WTC11 (cell line): ENCODE results near the gene INO80B. TPM values are rescaled to one million over a fixed set of nuclear protein-coding genes. Genes with fewer than 3 reads are reported as not detected.

Source experiments
- ATAC-seq: fragments of 200-7000 bp; cut with Tn5 transposase; 2 replicates; pipeline ENCODE4 v1.10.0; 2021; ENCODE audit warnings: mild to moderate bottlenecking, moderate library complexity
- CTCF ChIA-PET: fragments of 300-600 bp; sonication (Branson Sonifier 250); formaldehyde crosslinking; loops from one replicate; lab custom pipeline; 2021; ENCODE audit warnings: antibody characterized with exemption; lab: Charles Lee
- POLR2A ChIA-PET: fragments of 350-600 bp; sonication (Branson Sonifier 250); formaldehyde crosslinking; loops from one replicate; lab custom pipeline; 2021; ENCODE audit warnings: antibody characterized with exemption; lab: Charles Lee
- DNase-seq: peaks from one replicate; pipeline ENCODE4 v3.0.0; 2021; ENCODE audit warnings: low spot score
- H3K27ac Mint-ChIP-seq: 2 replicates; pipeline ENCODE4 v1.8.0; 2021; ENCODE audit warnings: mixed read lengths
- H3K27me3 Mint-ChIP-seq: 2 replicates; pipeline ENCODE4 v1.8.0; 2021; ENCODE audit warnings: low read depth, mild to moderate bottlenecking, moderate library complexity, mixed read lengths
- H3K36me3 Mint-ChIP-seq: 2 replicates; pipeline ENCODE4 v1.8.0; 2021; ENCODE audit warnings: mixed read lengths
- H3K4me1 Mint-ChIP-seq: 2 replicates; pipeline ENCODE4 v1.8.0; 2022; ENCODE audit warnings: mixed read lengths
- H3K4me3 Mint-ChIP-seq: 2 replicates; pipeline ENCODE4 v1.8.0; 2021; ENCODE audit warnings: mild to moderate bottlenecking, moderate library complexity, mixed read lengths
- H3K9me3 Mint-ChIP-seq: 2 replicates; pipeline ENCODE4 v1.8.0; 2021; ENCODE audit warnings: mixed read lengths
- ESRRA ChIP-seq: sonication (generic); formaldehyde crosslinking; IDR thresholded peaks from 2 replicates; pipeline ENCODE4 v1.8.1; 2022; ENCODE audit warnings: mild to moderate bottlenecking, missing genetic modification reagents, borderline replicate concordance
- FOXK1 ChIP-seq: sonication (generic); formaldehyde crosslinking; IDR thresholded peaks from 2 replicates; pipeline ENCODE4 v1.8.0; 2022; ENCODE audit warnings: mild to moderate bottlenecking, moderate library complexity, missing genetic modification reagents
- RELA ChIP-seq: sonication (generic); formaldehyde crosslinking; IDR thresholded peaks from 2 replicates; pipeline ENCODE4 v1.8.1; 2022; ENCODE audit warnings: missing genetic modification reagents, mild to moderate bottlenecking, borderline replicate concordance
- TCF7 ChIP-seq: sonication (generic); formaldehyde crosslinking; IDR thresholded peaks from 2 replicates; pipeline ENCODE4 v1.8.0; 2022; ENCODE audit warnings: mild to moderate bottlenecking, low read depth, missing genetic modification reagents, moderate library complexity
- ZBTB21 ChIP-seq: sonication (generic); formaldehyde crosslinking; IDR thresholded peaks from 2 replicates; pipeline ENCODE4 v1.8.1; 2023; ENCODE audit warnings: mild to moderate bottlenecking, missing genetic modification reagents, borderline replicate concordance
- total RNA-seq: library from RNA; stranded (reverse); gene quantifications from 3 replicates; pipeline ENCODE4 v1.2.3, GENCODE V29; 2021
- TF ChIP-seq, protein P1 (sequence below): sonication (generic); formaldehyde crosslinking; conservative IDR thresholded peaks from 2 replicates; pipeline ENCODE4 v1.8.1; 2022; ENCODE audit warnings: mild to moderate bottlenecking, missing genetic modification reagents
- TF ChIP-seq, protein P2 (sequence below): sonication (generic); formaldehyde crosslinking; IDR thresholded peaks from 2 replicates; pipeline ENCODE4 v1.8.0; 2022; ENCODE audit warnings: missing genetic modification reagents
- TF ChIP-seq, protein P3 (sequence below): fragments of 250-450 bp; sonication (Bioruptor Pico); conservative IDR thresholded peaks from 2 replicates; pipeline ENCODE4 v1.9.0; 2021; ENCODE audit warnings: mild to moderate bottlenecking
- TF ChIP-seq, protein P4 (sequence below): fragments of 200-600 bp; IDR thresholded peaks from 2 replicates; pipeline ENCODE4 v1.8.0; 2022; ENCODE audit warnings: antibody characterized with exemption
- TF ChIP-seq, protein P5 (sequence below): sonication (generic); formaldehyde crosslinking; IDR thresholded peaks from 2 replicates; pipeline ENCODE4 v1.8.1; 2023; ENCODE audit warnings: mild to moderate bottlenecking, missing genetic modification reagents, moderate library complexity
- TF ChIP-seq, protein P6 (sequence below): sonication (generic); formaldehyde crosslinking; IDR thresholded peaks from 2 replicates; pipeline ENCODE4 v1.8.0; 2022; ENCODE audit warnings: mild to moderate bottlenecking, missing genetic modification reagents

INO80B gene
- total RNA-seq, 1 experiment from 2014 or later, result 20.2 TPM

DNA sequence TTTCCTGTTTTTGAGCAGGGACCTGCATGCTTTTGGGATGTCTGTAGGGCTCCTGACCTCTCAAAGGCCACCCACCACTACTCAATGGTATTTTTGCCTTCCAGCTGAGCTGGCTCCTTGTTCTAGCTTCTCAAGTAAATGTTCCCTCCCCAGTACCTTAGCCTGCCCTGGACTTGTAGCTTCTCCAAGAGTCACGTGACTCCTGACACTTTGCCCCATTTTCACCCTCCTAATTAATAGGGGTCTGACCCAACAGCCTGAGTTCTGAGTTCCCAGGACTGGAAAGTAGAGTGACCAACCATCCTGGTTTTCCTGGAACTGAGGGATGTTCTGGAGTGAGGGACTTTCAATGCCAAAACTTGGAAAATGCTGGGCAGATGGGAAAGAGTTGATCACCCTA is 40.6 kb downstream of the INO80B start:
- DNase-seq, result no peak
- Mint-ChIP-seq H3K4me1 (peaks cover 23% of the 10 kb centered on the region), H3K9me3 (no peaks in the 10 kb centered on the region), H3K27ac (no peak overlapping the region), H3K27me3 (peaks cover 63% of the 10 kb centered on the region), H3K4me3 (no peak overlapping the region), H3K36me3 (peaks cover 34% of the 10 kb centered on the region)
- ChIA-PET POLR2A (no interaction called here), CTCF (no interaction called here)
- TF ChIP-seq, protein P1, sequence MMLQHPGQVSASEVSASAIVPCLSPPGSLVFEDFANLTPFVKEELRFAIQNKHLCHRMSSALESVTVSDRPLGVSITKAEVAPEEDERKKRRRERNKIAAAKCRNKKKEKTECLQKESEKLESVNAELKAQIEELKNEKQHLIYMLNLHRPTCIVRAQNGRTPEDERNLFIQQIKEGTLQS (CRISPR knock-in tag), result no peak
- TF ChIP-seq, protein P2, sequence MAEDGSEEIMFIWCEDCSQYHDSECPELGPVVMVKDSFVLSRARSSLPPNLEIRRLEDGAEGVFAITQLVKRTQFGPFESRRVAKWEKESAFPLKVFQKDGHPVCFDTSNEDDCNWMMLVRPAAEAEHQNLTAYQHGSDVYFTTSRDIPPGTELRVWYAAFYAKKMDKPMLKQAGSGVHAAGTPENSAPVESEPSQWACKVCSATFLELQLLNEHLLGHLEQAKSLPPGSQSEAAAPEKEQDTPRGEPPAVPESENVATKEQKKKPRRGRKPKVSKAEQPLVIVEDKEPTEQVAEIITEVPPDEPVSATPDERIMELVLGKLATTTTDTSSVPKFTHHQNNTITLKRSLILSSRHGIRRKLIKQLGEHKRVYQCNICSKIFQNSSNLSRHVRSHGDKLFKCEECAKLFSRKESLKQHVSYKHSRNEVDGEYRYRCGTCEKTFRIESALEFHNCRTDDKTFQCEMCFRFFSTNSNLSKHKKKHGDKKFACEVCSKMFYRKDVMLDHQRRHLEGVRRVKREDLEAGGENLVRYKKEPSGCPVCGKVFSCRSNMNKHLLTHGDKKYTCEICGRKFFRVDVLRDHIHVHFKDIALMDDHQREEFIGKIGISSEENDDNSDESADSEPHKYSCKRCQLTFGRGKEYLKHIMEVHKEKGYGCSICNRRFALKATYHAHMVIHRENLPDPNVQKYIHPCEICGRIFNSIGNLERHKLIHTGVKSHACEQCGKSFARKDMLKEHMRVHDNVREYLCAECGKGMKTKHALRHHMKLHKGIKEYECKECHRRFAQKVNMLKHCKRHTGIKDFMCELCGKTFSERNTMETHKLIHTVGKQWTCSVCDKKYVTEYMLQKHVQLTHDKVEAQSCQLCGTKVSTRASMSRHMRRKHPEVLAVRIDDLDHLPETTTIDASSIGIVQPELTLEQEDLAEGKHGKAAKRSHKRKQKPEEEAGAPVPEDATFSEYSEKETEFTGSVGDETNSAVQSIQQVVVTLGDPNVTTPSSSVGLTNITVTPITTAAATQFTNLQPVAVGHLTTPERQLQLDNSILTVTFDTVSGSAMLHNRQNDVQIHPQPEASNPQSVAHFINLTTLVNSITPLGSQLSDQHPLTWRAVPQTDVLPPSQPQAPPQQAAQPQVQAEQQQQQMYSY, result no peak
- TF ChIP-seq, protein P3, sequence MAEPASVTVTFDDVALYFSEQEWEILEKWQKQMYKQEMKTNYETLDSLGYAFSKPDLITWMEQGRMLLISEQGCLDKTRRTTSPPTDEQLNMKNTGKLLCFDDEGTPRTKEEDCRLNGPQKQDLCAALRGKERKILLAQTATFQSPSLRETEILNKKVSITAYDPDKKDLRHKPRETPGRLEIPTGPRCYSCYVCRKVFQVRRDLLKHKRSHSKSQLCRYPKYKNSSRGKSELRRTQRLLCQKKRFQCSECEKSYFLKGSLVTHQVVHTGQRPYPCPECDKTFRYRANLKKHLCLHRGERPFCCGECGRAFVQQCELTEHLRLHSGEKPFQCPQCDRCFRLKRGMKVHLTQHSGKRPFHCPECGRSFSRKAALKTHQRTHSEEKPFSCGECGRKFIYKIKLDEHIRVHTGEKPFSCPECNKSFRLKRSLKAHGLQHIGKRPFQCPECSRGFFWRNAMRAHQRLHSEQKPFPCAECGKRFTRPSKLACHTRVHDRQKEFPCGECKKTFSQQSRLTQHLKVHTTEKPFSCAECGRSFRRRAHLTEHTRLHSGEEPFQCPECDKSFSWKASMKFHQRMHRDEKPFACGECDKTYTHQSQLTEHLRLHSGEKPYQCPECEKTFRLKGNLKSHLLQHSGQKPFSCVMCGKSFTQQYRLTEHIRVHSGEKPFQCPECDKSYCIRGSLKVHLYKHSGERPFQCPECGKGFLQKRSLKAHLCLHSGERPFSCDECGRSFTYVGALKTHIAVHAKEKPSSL (CRISPR knock-in tag), result no peak
- TF ChIP-seq TCF7 (CRISPR knock-in tag) (no peak), ZBTB21 (CRISPR knock-in tag) (no peak), ESRRA (CRISPR knock-in tag) (no peak), RELA (CRISPR knock-in tag) (no peak)
- no peak for ATAC-seq

DNA sequence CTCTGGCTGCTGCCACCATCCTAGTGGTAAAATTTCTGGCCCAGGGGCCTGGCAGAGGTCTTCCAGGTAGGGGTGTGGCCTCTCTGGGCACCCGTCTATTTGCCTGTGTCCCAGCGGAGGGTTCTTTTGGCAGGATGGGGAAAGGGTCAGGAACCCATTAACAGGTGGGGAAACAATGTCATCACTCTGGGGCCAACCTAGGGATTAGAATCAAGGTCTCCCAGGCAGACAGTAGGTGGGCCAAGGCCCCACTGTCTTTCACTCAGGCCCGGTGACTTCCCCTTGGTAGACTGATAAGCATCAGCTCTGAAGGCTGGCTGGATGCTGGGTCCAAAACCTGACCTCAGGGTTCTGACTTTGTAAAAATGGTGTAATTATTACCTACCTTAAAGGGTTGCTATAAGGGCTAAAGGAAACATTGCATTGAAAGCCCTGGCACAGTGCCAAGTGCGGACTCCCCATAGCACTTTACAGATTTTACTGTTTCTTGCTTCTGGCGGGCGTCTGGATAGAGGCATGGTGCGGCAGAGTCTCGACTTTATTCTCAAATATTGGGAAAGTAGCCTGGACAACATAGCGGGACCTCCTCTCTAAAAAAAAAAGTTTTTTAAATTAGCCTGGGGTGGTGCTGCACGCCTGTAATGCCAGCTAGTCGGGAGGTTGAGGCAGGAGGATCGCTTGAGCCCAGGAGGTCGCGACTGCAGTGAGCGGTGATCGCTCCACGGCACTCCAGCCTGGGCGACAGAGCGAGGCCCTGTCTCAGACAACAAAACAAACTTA is 42.3 kb downstream of the INO80B start:
- ChIA-PET POLR2A (interaction anchor here (1.0 kb wide), 1 partner anchor 19 kb away, joined by 3 read pairs; no protein-coding TSS in a partner anchor), CTCF (interaction anchor here (0.8 to 1.9 kb wide), 4 partner anchors 14 to 149 kb away, joined by 3 to 7 read pairs (median 3); partner anchors contain the start of genes CCDC142, TTC31 and WBP1)
- Mint-ChIP-seq H3K4me1 (peaks cover 37% of the 10 kb centered on the region), H3K27ac (no peak overlapping the region), H3K9me3 (no peaks in the 10 kb centered on the region), H3K36me3 (peaks cover 19% of the 10 kb centered on the region), H3K4me3 (peak overlapping the region; percentile 79), H3K27me3 (peaks cover 81% of the 10 kb centered on the region)
- TF ChIP-seq FOXK1, result no peak
- TF ChIP-seq, protein P4, sequence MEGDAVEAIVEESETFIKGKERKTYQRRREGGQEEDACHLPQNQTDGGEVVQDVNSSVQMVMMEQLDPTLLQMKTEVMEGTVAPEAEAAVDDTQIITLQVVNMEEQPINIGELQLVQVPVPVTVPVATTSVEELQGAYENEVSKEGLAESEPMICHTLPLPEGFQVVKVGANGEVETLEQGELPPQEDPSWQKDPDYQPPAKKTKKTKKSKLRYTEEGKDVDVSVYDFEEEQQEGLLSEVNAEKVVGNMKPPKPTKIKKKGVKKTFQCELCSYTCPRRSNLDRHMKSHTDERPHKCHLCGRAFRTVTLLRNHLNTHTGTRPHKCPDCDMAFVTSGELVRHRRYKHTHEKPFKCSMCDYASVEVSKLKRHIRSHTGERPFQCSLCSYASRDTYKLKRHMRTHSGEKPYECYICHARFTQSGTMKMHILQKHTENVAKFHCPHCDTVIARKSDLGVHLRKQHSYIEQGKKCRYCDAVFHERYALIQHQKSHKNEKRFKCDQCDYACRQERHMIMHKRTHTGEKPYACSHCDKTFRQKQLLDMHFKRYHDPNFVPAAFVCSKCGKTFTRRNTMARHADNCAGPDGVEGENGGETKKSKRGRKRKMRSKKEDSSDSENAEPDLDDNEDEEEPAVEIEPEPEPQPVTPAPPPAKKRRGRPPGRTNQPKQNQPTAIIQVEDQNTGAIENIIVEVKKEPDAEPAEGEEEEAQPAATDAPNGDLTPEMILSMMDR, result no peak
- TF ChIP-seq, protein P5, sequence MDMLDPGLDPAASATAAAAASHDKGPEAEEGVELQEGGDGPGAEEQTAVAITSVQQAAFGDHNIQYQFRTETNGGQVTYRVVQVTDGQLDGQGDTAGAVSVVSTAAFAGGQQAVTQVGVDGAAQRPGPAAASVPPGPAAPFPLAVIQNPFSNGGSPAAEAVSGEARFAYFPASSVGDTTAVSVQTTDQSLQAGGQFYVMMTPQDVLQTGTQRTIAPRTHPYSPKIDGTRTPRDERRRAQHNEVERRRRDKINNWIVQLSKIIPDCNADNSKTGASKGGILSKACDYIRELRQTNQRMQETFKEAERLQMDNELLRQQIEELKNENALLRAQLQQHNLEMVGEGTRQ, result no peak
- TF ChIP-seq, protein P6, sequence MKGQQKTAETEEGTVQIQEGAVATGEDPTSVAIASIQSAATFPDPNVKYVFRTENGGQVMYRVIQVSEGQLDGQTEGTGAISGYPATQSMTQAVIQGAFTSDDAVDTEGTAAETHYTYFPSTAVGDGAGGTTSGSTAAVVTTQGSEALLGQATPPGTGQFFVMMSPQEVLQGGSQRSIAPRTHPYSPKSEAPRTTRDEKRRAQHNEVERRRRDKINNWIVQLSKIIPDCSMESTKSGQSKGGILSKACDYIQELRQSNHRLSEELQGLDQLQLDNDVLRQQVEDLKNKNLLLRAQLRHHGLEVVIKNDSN, result no peak
- DNase-seq, result no peak
- no peak for ATAC-seq
